GM18511 (cell line): ENCODE results near the gene AMIGO1.
A peak's percentile ranks its signal among the peaks of the same experiment; 100 is the strongest.
"Not testable (repeated sequence)": the region's sequence is repeated elsewhere in the genome, so short reads cannot be mapped to it uniquely, and the experiment has no call there.

Experiments
- ATAC-seq: cut with Tn5 transposase; IDR thresholded peaks from one replicate; pipeline ENCODE4 v1.9.1; 2021; ENCODE audit warnings: mild to moderate bottlenecking, moderate library complexity; ENCODE audit not compliant: unreplicated experiment

AMIGO1 gene

DNA sequence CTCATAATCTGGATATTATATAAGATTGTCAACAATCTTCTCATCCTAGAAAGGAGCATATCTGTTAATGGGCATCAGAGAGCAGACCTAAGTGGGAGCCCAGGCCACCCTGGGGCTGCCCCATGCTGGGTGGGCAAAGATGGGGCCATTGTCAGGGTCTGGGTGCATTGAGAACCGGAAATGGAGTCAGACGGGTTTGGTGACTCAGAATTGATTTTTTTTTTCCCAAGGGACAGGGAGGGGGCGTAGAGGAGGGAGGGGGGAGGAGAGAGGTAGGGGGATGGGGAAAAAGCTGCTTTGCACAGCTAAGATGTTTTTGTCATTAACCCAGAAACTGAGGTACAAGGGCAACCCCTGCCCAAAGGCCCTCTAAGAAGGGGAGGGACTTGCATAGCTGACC lies 24.5 kb downstream of the AMIGO1 start:
- no peak for ATAC-seq

DNA sequence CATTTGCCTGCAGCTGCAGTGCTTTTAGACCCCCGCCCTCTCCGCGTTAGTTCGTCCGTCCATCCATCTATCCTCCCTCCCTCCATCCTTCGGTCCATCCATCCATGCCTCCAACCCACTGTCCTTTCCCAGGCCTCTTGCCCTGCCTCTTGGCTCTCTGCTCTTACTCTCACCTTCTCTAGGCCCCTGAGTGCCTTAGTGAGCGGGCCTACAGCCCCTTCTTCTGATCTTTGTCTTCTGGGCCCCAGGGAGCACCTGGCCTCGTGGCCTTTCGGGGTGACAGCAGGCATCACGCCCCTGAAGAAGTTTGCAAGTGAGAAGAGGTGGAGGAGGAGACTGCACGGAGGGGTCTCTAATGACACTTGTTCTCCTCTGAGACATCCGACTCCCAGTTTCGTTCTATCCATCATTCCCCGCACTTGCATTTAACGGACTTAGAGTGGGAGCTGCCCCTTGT lies 25.0 kb downstream of the AMIGO1 start:
- peak; percentile 3 for ATAC-seq

DNA sequence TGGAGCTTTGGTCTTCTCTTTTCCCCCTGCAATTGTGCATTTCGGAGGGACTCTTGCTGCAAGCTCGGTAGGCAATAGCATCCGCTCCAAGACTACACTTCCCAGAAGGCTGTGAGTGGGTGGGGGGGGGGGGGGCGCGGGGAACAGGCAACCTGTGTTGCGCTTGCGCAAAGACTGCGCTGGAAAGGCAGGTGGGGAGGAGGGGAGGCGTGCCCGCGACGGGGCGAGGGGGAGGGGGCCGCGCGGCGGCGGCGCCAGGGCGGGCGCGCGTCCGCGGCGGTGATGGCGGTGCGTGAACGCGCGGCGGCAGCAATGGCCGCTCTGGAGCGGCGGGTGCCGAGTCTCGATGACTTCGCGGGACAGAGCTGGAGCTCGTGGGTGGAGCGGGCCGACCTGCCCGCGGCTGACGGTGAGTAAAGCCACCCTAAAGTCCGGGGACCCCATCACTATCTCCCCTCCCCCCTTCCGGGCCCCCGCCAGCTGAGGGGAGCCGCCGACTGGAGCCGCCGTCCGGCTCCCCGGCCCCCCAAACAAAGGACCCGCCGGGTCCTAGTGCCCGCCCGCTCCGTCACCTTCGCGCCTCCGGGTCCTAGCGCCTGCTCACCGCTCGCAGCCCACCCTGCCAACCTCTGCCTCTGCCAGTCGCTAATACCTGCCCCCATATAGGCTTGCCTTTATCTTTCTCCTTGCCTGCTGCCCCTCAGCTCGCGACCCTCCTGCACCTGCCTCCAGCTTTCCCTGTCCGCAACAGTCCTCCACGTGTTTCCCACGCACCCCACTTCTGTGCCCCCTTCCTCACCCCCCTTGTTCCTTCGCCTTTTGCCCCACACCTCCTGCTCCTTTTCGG lies 25.6 kb downstream of the AMIGO1 start, which contains the start of gene ATXN7L2:
ATXN7L2 (plus strand) TSS at position 234 of the 847 bp plus-strand sequence; CDS start at position 283, 49 bp downstream.
- peak; percentile 84 for ATAC-seq

DNA sequence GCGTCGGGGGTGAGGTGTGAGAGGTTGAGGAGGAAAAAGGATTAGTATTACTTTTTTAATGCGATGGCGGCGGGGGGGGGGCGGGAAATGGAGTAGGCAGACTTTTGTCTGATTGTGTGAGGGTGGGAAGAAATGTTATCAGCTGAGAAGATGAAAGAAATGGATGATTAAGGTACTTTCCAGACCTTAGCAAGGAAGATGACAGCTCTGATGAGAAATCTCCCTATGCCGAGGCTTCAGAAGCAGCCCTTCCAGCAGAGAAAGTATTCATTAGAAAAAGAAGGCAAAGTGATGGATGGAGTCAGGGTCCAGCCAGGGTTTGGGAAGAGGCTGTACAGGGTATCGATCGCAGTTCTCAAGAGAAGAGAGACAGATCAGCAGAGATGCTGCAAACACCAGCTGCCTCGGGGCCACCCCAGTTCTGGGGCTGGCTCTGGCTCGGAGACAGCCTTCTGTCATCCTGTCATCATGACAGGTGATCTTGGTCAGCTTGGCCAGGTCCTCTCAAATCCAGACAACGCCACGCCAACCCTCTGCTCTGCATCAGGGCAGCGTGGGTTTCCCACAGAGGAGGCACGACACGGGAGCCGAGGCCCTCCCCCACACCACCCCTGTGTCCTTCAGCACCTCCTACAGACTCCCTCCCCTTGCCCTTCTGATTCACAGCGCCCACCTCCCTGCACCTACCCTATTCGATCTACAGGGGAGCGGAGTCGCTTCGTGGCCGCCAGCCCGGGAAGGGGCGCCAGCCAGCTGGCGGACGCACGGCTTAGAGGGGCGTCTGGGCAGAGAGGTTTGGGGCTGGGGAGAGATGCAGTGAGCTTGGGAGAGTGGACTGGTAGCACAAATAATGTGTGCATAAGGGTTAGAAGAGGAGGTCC lies 26.5 kb downstream of the AMIGO1 start:
- ATAC-seq: peak; percentile 21

DNA sequence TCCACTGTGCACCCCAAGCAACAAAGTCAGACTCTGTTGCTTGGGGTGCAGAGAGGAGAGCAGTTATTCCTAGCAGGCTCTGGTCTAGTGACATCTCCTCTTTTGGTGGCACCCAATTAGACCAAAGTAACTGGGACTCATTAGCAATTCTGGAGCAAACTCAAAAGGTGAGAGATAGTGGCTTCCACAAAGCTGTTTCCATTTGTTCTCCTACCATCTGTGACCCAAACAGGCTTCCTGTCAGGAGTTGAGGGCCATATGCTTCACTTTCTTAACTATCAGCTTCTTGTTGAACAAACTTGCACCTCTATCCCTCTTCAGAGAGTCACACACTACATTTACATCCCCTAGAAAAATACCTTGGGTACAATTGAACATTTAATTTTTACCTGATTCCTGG lies 27.3 kb downstream of the AMIGO1 start:
- no peak for ATAC-seq

DNA sequence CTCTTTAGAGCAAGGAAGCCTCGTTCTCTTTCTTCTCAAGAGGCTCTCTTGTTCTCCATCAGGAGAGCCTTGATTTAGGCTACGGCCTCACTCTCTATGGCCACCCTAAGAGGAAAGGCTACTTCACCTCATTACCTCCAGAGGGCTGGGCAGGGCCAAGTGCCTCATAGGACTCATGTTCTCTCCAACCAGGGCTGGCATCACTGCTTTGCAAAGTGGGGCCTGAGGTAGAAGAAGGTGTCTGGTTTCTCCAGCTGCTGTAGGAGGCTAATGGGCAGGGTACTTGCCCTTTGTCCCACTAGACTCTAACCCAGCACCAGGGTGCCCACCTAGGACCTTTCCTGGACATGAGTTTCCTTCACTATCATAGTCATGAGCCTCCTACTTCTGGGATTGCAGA lies 27.9 kb downstream of the AMIGO1 start:
- no peak for ATAC-seq

DNA sequence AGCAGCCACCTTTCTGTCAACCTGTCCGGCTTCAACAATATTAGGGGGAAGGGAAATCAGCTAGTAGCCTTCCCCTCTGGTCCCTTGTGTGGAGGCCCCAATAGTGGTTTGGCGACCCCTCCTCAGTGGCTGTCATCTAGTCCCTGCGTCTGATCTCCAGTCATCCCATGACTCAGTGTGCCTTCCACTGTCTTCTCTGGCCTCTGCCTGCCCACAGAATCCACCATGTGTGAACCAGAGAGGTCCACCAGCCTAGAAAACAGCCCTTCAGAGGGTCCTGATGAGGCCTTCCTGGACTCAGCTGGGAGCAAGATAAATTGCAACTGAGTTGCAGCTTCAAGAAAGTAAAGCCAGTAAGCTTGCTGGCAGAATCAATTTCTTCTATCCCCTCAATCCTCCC lies 29.6 kb downstream of the AMIGO1 start:
- ATAC-seq: no peak

DNA sequence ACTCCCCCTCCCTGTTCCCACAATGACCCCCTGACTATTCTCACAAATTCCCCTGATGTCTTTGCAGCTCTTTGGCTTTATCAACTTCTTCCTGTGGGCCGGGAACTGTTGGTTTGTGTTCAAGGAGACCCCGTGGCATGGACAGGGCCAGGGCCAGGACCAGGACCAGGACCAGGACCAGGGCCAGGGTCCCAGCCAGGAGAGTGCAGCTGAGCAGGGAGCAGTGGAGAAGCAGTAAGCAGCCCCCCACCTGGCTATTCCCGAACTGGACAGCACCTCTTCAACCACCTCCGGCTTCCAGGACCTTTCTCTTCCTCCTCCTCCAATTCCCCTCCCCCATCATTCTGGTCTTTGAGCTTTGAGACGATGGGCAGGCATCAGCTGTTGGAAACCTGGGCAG lies 30.2 kb downstream of the AMIGO1 start:
- no peak for ATAC-seq

DNA sequence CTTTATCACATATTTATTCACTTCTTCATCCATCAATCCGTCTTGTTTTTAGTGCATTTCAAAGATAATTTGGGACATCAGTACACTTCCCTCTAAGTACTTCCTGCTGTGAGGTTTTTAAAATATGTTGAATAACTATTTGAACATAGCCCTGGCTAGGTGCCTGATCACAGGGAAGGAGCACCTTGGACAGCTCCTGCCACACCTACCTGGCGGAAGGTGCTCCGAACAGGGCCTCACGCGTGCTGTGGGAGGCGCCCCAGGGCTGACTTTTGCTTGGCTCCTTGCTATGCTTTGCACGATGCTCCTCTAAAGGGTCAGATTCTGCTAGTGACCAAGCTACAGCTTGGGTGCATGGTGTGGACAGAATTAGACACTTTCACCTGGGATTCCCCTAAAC lies 30.7 kb downstream of the AMIGO1 start:
- no peak for ATAC-seq

DNA sequence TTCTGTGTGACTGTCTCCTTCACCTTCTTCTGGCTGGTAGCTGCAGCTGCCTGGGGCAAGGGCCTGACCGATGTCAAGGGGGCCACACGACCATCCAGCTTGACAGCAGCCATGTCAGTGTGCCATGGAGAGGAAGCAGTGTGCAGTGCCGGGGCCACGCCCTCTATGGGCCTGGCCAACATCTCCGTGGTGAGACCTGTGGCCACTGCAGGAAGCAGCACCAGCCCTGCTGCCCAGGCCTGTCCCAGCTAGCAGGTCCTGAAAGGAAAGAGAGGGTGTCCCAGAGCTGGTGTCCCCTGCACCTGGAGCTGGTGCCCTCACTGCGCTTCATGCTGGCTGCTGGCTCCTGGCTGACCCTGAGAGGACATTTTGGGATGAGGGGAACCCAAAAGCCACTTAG lies 31.7 kb downstream of the AMIGO1 start:
- ATAC-seq: no peak

DNA sequence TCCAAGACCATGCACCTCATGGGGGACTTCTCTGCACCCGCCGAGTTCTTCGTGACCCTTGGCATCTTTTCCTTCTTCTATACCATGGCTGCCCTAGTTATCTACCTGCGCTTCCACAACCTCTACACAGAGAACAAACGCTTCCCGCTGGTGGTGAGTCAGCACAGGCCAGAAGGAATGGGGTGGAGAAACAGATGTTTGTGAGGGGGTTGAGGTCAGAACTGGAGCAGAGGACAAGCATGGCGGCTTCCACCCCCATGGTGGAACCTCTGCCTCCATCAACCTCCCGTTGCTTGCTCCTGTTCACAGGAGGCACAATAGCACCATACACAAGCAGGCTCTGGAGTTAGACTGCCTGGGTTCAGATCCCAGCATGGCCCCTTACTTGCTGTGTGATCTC lies 32.7 kb downstream of the AMIGO1 start:
- ATAC-seq: no peak

DNA sequence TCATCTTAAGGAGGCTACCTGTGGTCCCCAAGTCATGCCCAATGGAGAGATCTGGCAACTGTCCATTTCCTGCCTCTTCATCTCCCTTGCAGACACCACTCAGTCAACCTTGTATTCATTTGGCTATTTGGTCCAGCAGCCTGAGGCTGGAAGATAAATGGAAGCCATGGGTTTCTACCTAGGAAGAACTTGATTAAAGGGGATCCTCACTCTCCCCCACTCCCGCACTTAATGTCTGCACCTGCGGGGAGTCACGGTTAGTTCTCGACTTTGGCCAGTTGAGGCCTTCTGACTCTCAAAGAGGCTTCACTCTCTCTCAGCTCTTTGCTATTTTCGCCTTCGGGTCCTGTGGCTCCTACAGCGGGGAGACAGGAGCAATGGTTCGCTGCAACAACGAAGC lies 34.3 kb downstream of the AMIGO1 start:
- no peak for ATAC-seq

DNA sequence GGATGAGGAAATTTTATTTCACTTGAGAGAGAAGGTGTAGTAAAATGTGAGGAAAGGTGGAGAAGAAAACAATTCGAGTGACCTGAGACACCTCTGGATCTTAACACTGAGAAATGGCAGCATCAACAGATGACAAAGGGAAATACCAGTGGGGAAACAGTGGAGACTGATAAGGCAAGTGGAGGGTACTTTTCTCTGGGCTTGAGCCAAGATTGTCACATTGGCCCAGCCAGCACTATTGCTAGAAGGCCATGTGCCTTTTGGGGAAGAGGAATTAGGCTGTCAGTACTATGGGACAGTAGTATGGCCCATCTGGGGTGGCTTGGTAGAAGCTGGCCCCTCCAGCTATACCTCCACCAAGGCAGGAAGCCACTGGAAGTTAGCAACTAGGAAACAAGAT lies 34.8 kb downstream of the AMIGO1 start:
- no peak for ATAC-seq

DNA sequence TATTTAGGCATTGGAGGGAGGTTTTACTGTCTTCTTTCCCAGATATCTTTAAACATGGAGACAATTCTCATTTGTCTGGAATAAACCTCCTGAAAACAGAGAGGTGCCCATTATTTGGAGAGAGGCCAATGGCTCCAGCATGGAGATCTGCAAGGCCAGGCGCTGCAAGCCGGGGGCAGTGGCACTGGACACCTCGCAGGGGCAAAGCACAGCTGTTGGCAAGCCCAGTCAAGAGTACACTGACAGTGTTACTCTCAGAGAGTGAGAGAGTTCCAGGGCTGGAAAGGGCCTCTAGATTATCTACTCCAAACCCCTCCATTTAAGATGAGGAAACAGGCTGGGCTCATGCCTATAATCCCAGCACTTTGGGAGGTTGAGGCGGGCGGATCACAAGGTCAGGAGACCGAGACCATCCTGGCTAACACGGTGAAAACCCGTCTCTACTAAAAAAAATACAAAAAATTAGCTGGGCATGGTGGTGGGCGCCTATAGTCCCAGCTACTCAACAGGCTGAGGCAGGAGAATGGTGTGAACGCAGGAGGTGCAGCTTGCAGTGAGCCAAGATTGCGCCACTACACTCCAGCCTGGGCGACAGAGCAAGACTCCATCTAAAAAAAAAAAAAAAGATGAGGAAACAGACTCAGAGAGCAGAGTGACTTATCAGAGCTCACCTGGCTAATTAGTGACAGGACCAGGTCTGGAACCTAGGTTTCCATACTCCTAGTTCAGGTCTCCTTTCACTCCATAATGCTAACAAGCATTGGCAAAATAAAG lies 36.1 kb downstream of the AMIGO1 start:
- not testable (repeated sequence) for ATAC-seq

DNA sequence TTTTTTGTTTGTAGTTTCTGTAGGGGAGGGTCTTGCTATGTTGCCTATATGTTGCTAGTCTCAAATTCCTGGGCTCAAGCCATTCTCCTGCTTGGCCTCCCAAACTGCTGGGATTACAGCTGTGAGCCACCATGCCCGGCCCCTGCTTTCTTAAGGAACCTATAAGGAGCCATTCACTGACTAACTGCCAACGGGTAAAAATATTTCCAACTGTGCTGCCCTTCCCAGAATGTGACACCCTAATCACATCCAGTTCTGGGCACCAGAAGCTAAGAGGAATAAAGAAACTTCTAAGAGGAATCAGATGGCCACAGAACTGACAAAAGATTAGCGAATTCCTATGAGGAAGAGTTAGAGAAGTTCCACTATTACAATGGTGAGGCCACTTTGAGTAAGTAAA lies 36.7 kb downstream of the AMIGO1 start:
- no peak for ATAC-seq

DNA sequence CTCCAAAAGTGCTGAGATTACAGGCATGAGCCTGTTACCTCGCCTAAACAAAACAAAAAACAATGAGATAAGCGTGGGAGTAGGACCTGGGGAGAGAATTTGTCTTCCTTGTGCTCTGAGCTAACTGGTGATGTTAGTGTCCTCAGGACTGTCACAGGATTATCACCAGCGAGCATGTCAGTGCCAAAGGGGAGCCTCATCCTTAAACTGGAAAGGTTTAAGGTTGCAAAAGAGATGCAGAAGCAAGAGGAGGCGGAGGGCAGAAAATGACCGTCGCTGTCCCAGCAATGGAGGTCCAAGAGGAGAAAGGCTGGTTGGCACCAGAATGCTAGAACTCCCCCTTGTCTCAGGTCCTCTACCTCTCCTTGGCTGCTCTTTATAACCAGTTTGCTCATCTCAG lies 39.3 kb downstream of the AMIGO1 start:
- ATAC-seq: no peak

DNA sequence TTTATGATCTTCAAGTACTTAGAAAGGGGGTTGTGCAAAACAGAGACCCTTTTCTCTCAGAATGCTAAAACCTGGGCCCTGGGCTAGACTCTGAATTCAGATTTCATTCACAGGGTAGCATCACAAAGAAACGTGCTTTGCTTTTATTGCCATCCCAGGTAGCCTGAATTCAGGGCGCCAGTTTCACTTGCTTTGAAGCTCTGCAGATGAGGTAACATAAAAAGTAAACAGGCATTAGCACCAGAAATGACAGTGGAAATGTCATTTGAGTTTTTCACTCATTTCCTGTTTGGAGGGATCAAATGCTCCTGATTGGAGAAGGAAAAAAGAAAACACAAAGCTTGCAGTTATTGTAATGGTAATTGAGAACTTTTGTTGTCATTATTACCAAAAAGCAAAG lies 40.6 kb downstream of the AMIGO1 start:
- ATAC-seq: no peak

DNA sequence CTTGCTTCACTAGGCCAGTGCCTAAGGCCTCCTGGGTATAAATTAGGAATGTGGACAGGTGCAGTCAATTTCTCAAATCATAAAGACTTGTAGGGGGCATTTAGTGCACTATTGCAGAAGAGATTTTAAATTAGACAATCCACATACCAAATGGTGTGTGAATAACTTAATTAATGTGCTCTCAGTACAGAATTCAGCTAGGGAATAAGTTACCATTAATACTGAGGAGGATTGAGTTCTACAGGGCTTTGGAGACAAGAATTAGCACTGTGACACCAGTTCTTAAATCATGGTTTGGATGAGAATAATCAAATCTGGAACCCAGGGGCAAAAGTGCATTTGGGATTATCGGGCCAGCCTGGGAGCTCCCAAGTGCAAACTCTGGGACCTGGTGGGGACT lies 41.5 kb downstream of the AMIGO1 start:
- no peak for ATAC-seq

DNA sequence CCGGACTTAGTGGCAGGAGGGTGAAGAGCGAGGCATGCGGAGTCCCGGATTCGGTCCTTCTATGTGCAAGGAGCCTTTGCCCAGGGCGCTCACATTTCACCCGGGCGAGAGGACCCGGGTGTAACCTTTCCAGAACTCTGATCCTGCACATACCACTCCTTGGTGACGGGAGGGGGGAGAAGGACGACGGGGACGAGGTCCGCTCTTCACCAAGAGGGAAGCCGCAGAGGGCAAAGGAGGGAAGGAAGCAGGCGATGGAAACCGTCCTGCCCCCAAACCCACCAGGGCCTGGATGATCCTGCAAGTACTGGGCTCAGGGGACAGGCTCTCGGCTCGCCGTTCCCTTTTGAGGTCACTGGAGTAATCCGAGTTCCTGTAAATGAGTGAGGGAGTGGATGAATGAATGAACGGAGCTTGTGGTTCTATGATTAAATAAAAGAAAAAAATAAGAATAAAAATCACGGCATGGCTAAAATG lies 42.2 kb downstream of the AMIGO1 start:
- ATAC-seq: no peak

DNA sequence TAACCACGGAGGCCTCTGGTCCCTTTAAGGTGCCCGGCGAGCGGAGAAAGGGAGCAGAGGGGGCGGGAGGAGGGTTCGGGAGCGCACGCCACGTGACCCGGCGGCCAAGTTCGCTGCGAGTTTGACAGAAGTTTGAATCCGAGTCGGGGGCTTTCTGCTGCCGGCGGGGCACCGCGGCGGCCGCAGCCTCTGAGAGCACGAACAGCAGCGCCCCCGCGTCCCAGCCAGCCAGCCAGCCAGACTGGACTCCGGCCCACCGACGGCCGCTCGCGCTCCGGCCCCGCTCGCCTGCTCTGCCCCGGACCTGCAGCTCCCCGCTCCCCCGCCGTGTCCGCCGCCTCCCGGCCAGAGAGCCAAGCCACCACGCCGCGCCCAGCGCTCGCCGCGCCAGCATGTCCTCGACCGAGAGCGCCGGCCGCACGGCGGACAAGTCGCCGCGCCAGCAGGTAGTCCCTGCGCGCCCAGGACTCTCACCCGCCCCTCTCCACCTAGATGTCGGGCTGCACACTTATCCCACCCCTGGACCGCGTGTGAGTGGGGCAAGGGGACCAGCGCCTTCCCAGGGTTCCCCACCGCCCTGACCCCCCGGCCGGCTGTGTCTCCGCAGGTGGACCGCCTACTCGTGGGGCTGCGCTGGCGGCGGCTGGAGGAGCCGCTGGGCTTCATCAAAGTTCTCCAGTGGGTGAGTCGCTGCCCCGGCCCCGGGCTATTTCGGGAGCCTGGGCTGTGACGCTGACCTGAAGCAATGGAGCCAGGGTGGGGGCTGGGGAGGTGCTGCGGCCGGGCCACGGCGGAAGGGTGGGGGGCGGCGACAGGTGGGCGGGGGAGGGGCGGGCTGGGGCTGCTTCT lies 42.9 kb downstream of the AMIGO1 start, which contains the start of gene SYPL2:
SYPL2 (plus strand) TSS at position 95 of the 849 bp plus-strand sequence; CDS start at position 393, 298 bp downstream.
- no peak for ATAC-seq
